Endothelial cell of umbilical vein (primary cell): ENCODE results near the gene CCNF. TPM values are rescaled to one million over a fixed set of nuclear protein-coding genes. Genes with fewer than 3 reads are reported as not detected.

ENCODE experiments used
- BruUV-seq: library from RNA; stranded (reverse); fragments of 400-500 nt; replicated peaks from 2 replicates; lab custom pipeline; 2021; lab: Mats Ljungman, UMichigan
- CTCF ChIA-PET: fragments of 300-600, 350-600 bp; sonication (Branson Sonifier 250); formaldehyde crosslinking; loops from one replicate; lab custom pipeline; 2021; ENCODE audit warnings: antibody characterized with exemption, inconsistent platforms; lab: Charles Lee
- POLR2A ChIA-PET: fragments of 300-600, 350-600 bp; sonication (Branson Sonifier 250); formaldehyde crosslinking; loops from one replicate; lab custom pipeline; 2021; ENCODE audit warnings: antibody characterized with exemption, inconsistent platforms; lab: Charles Lee
- DNase-seq: peaks from one replicate; pipeline ENCODE4 v3.0.0-alpha.2; 2011; ENCODE audit warnings: low read depth, low spot score
- FAIRE-seq: peaks from 2 replicates; lab custom pipeline; 2011; peaks lifted over from hg19 to GRCh38; lab: Jason Lieb, UNC
- H2AFZ ChIP-seq: 2 replicates; pipeline ENCODE4 v1.6.0; 2012; ENCODE audit warnings: low read depth, low read length, control low read depth, inconsistent platforms
- H3K27ac ChIP-seq: 2 replicates; pipeline ENCODE4 v1.5.1; 2011; ENCODE audit warnings: low read depth, mild to moderate bottlenecking, control low read depth, low read length, moderate library complexity; ENCODE audit not compliant: insufficient read depth
- H3K27me3 ChIP-seq, 2 experiments: 2 replicates each; pipeline versions ENCODE4 v1.6.0 to v1.6.1; 2011; ENCODE audit warnings: low read length in 2 of 2, mixed read lengths in 1 of 2; ENCODE audit not compliant: control insufficient read depth in 2 of 2, insufficient read depth in 2 of 2
- H3K36me3 ChIP-seq, 2 experiments: 2 replicates in 1 of 2; 3 replicates in 1 of 2; pipeline ENCODE4 v1.5.1; 2011; ENCODE audit warnings: low read length in 2 of 2, mild to moderate bottlenecking in 1 of 2, moderate library complexity in 1 of 2; ENCODE audit not compliant: control insufficient read depth in 2 of 2, insufficient read depth in 2 of 2; ENCODE audit errors: extremely low read depth in 1 of 2
- H3K4me1 ChIP-seq: 3 replicates; pipeline ENCODE4 v1.5.1; 2011; ENCODE audit warnings: mild to moderate bottlenecking, low read length; ENCODE audit not compliant: control insufficient read depth, insufficient read depth; ENCODE audit errors: extremely low read depth
- H3K4me2 ChIP-seq: 2 replicates; pipeline ENCODE4 v1.6.1; 2011; ENCODE audit warnings: low read length, control low read depth, mixed read lengths; ENCODE audit not compliant: insufficient read depth
- H3K4me3 ChIP-seq, 3 experiments: fragments of 200-600 bp in 1 of 3; sonication (generic), shearing (Covaris generic) in 1 of 3; replicated peaks in 1 of 3; 2 replicates each; pipeline ENCODE4 v1.5.1; 2011 to 2016; ENCODE audit warnings: control low read depth in 3 of 3, low read length in 3 of 3, mild to moderate bottlenecking in 2 of 3, inconsistent platforms in 1 of 3, low read depth in 1 of 3, moderate library complexity in 1 of 3; ENCODE audit not compliant: insufficient read depth in 1 of 3
- H3K79me2 ChIP-seq: 2 replicates; pipeline ENCODE4 v1.6.0; 2012; ENCODE audit warnings: low read length, inconsistent platforms; ENCODE audit not compliant: control insufficient read depth, insufficient read depth
- H3K9ac ChIP-seq: replicated peaks from 2 replicates; pipeline ENCODE3; 2011; ENCODE audit warnings: low read length, control low read depth; ENCODE audit not compliant: insufficient read depth; ENCODE audit errors: extremely low read depth
- H3K9me1 ChIP-seq: replicated peaks from 3 replicates; pipeline ENCODE4 v1.6.0; 2011; ENCODE audit warnings: mild to moderate bottlenecking, low read length; ENCODE audit not compliant: control insufficient read depth, insufficient read depth; ENCODE audit errors: extremely low read depth
- H3K9me3 ChIP-seq: replicated peaks from 2 replicates; pipeline ENCODE4 v1.5.1; 2012; ENCODE audit warnings: low read length, inconsistent platforms; ENCODE audit not compliant: control insufficient read depth, insufficient read depth
- H4K20me1 ChIP-seq: replicated peaks from 2 replicates; pipeline ENCODE3; 2011; ENCODE audit warnings: mild to moderate bottlenecking, low read length; ENCODE audit not compliant: control insufficient read depth, insufficient read depth; ENCODE audit errors: extremely low read depth
- EZH2 ChIP-seq: IDR thresholded peaks from 2 replicates; pipeline ENCODE4 v1.6.1; 2012; ENCODE audit warnings: borderline replicate concordance, low read depth, mild to moderate bottlenecking, moderate library complexity, low read length, inconsistent platforms; ENCODE audit not compliant: severe bottlenecking
- MAX ChIP-seq: IDR thresholded peaks from 2 replicates; pipeline ENCODE4 v1.6.1; 2011; ENCODE audit not compliant: insufficient read depth, insufficient read length
- MYC ChIP-seq: IDR thresholded peaks from one replicate; pipeline ENCODE4 v1.6.1; 2011; ENCODE audit warnings: mild to moderate bottlenecking, low read depth, low read length
- POLR2AphosphoS5 ChIP-seq: IDR thresholded peaks from 2 replicates; pipeline ENCODE4 v1.6.1; 2012; ENCODE audit warnings: low read depth, mild to moderate bottlenecking, control low read depth, low read length, moderate library complexity; ENCODE audit not compliant: insufficient read depth
- dilution Hi-C: fragments of 300-500 bp; cut with MboI; formaldehyde crosslinking; loops from one replicate; pipeline ENCODE4 v1.15.0; 2019; ENCODE audit warnings: low sequenced_read_pairs; ENCODE audit not compliant: extremely low pct_ligation_motif_present
- intact Hi-C: fragments of 100-400 bp; cut with micrococcal nuclease; formaldehyde crosslinking; loops from one replicate; pipeline ENCODE4 v1.10.0; 2022
- polyA plus RNA-seq, 4 experiments: library from polyadenylated mRNA; depleted of rRNA in 3 of 4; stranded (reverse) in 3 of 4; unstranded in 1 of 4; fragments of >200 nt; gene quantifications; 2 replicates each; pipeline versions ENCODE4 v1.2.1 to v1.2.3, GENCODE V29; 2011 to 2012; ENCODE audit warnings: missing spikeins in 1 of 4
- total RNA-seq: library from RNA; stranded (reverse); gene quantifications from 2 replicates; pipeline ENCODE4 v1.2.3, GENCODE V29; 2021

CCNF gene
- total and polyA plus RNA-seq, 2 donors (not counting 3 experiments of a cell fraction or from before 2014, with no cell fraction given): 13.9 to 48.9 TPM

- Histone ChIP-seq H4K20me1 (no peaks in the 10 kb centered on the region), H3K27me3 (peaks cover 7 to 11% of the 10 kb centered on the region in 2 experiments), H3K9me3 (no peaks in the 10 kb centered on the region), H2AFZ (peak overlapping the region; percentile 74), H3K9ac (no peak overlapping the region), H3K4me1 (peaks cover 10% of the 10 kb centered on the region), H3K27ac (no peak overlapping the region), H3K9me1 (no peaks in the 10 kb centered on the region), H3K4me3 (peak overlapping the region; percentile 33 to 72 (median 69)), H3K36me3 (no peaks in the 10 kb centered on the region), H3K4me2 (peak overlapping the region; percentile 52), H3K79me2 (peaks cover 9% of the 10 kb centered on the region)
- TF ChIP-seq POLR2AphosphoS5: no peak
- CTCF ChIA-PET: interaction anchor here (0.6 to 2.8 kb wide), 6 partner anchors 11 to 179 kb away, joined by 3 to 10 read pairs (median 4); partner anchors contain the start of gene TEDC2
- intact Hi-C loops (loop anchor here (1.0 to 2.0 kb wide), 3 partner anchors 25 to 224 kb away; partner anchors contain the start of genes ABCA3 and ECI1), dilution Hi-C loops (no loop called here)
- BruUV-seq: no TSS peak
- POLR2A ChIA-PET: no interaction called here
- DNase-seq: no peak
- FAIRE-seq: no peak
These were observed 46.4 kb downstream of the CCNF start for GRCh38 chr16:2475413-2476344.

GRCh38 chr16:2476345-2476720 is 47.1 kb downstream of the CCNF start:
- no peak for FAIRE-seq
- no TSS peak for BruUV-seq
- intact Hi-C loops: no loop called here

More at GRCh38 chr16:2476345-2476720, 47.1 kb downstream of the CCNF start:
- Histone ChIP-seq H3K9ac (no peak overlapping the region), H3K4me3 (no peak overlapping the region), H3K27ac (no peak overlapping the region), H3K79me2 (peaks cover 9% of the 10 kb centered on the region), H4K20me1 (no peaks in the 10 kb centered on the region), H2AFZ (no peak overlapping the region), H3K36me3 (no peaks in the 10 kb centered on the region), H3K4me1 (peaks cover 10% of the 10 kb centered on the region), H3K9me3 (no peaks in the 10 kb centered on the region), H3K9me1 (no peaks in the 10 kb centered on the region), H3K4me2 (no peak overlapping the region), H3K27me3 (peaks cover 5 to 7% of the 10 kb centered on the region in 2 experiments)
- POLR2A ChIA-PET: no interaction called here
- CTCF ChIA-PET: interaction anchor here (2.8 kb wide), 1 partner anchor 25 kb away, joined by 10 read pairs; no protein-coding TSS in a partner anchor
- no peak for DNase-seq
- dilution Hi-C loops: no loop called here
- no peak for TF ChIP-seq MYC
- TF ChIP-seq EZH2: no peak
- no peak for TF ChIP-seq MAX
